ENCODE measurements around the gene SRD5A3.
A peak's percentile ranks its signal among the peaks of the same experiment; 100 is the strongest.

Gene SRD5A3

DNA sequence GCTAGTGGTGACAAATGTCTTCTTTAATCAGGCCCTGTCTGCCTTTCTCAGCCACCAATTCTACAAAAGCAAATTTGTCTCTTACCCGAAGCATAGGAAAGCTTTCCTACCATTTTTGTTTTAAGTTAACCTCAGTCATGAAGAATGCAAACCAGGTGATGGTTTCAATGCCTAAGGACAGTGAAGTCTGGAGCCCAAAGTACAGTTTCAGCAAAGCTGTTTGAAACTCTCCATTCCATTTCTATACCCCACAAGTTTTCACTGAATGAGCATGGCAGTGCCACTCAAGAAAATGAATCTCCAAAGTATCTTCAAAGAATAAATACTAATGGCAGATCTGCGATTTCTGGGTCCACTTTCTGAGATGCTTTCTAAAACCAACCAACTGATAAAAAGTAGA, 23.9 kb downstream of the SRD5A3 start:
- in situ Hi-C loops (cut with HindIII; ENCODE audit: low sequenced_read_pairs): no loop called here
- no peak for DNase-seq (ENCODE audit: low read depth, low spot score)
- TF ChIP-seq, protein P1, sequence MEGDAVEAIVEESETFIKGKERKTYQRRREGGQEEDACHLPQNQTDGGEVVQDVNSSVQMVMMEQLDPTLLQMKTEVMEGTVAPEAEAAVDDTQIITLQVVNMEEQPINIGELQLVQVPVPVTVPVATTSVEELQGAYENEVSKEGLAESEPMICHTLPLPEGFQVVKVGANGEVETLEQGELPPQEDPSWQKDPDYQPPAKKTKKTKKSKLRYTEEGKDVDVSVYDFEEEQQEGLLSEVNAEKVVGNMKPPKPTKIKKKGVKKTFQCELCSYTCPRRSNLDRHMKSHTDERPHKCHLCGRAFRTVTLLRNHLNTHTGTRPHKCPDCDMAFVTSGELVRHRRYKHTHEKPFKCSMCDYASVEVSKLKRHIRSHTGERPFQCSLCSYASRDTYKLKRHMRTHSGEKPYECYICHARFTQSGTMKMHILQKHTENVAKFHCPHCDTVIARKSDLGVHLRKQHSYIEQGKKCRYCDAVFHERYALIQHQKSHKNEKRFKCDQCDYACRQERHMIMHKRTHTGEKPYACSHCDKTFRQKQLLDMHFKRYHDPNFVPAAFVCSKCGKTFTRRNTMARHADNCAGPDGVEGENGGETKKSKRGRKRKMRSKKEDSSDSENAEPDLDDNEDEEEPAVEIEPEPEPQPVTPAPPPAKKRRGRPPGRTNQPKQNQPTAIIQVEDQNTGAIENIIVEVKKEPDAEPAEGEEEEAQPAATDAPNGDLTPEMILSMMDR (IDR thresholded peaks at IDR 0.05; ENCODE audit: low read depth, low read length): no peak
- H3K4me3 ChIP-seq (ENCODE audit: low read depth, low read length): no peak overlapping the region

DNA sequence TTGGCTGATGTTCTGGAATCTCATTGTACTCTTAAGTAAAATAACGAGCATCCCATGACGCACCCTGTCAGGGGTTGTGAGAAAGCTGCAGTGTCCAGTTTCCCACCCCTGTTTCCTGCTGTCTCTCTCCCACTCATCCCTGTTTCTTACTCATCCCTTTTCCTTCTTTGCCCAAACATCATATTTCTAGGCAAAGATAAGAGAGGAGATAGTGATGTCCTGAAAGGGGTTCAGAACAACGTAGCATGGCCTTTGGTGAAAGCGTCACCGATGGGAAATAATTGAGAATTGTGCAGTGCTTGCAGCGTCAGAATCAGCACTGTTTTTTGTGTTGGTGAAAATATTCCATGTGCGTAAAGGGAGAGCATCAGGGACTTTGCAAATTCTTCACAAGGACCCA, 26.2 kb downstream of the SRD5A3 start:
- no peak overlapping the region for H3K4me3 ChIP-seq (ENCODE audit: low read depth, low read length)
- TF ChIP-seq, protein P1 (IDR thresholded peaks at IDR 0.05; ENCODE audit: low read depth, low read length): no peak
- in situ Hi-C loops (cut with HindIII; ENCODE audit: low sequenced_read_pairs): no loop called here
- DNase-seq (ENCODE audit: low read depth, low spot score): peak; percentile 54

DNA sequence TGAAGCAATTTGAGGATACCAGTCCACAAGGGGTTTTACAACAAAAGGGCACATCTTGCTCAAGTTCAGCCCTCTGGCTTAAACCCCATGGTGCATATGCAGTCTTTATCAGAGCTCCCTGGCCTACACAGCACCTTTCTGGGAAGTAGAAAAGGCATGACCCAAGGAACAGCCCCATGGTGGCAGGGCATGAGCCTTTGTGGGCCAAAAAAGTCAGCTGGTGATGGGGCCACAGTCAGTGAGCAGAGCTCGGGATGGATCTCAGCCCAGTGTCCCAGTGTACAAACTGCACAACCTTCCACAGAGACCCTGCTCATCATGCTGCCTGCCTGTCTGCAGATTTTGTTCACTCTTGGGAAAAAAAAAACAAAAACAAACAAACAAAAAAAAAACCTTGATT, 27.4 kb downstream of the SRD5A3 start:
- no peak overlapping the region for H3K4me3 ChIP-seq (ENCODE audit: low read depth, low read length)
- TF ChIP-seq, protein P1 (IDR thresholded peaks at IDR 0.05; ENCODE audit: low read depth, low read length): no peak
- in situ Hi-C loops (cut with HindIII; ENCODE audit: low sequenced_read_pairs): no loop called here
- DNase-seq (ENCODE audit: low read depth, low spot score): no peak

DNA sequence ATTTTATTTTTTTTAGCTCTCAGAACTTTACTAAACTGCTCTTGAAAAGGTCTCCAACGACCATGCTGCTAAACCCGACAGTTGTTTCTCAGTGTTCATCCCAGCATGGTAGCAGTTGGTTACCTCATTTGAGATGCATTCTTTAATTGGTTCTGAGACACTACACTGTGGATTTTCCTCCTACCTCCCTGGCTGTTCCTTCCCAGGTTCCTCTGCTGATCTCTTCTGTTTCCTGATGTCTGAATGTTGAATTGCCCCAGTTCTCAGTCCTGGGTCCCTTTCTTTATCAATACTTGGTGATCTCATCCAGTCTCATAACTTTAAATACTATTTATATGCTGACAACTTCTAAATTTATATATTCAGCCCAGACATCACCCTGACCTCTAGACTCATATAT, 30.7 kb downstream of the SRD5A3 start:
- TF ChIP-seq, protein P1 (IDR thresholded peaks at IDR 0.05; ENCODE audit: low read depth, low read length): no peak
- in situ Hi-C loops (cut with HindIII; ENCODE audit: low sequenced_read_pairs): no loop called here
- no peak overlapping the region for H3K4me3 ChIP-seq (ENCODE audit: low read depth, low read length)
- DNase-seq (ENCODE audit: low read depth, low spot score): no peak

DNA sequence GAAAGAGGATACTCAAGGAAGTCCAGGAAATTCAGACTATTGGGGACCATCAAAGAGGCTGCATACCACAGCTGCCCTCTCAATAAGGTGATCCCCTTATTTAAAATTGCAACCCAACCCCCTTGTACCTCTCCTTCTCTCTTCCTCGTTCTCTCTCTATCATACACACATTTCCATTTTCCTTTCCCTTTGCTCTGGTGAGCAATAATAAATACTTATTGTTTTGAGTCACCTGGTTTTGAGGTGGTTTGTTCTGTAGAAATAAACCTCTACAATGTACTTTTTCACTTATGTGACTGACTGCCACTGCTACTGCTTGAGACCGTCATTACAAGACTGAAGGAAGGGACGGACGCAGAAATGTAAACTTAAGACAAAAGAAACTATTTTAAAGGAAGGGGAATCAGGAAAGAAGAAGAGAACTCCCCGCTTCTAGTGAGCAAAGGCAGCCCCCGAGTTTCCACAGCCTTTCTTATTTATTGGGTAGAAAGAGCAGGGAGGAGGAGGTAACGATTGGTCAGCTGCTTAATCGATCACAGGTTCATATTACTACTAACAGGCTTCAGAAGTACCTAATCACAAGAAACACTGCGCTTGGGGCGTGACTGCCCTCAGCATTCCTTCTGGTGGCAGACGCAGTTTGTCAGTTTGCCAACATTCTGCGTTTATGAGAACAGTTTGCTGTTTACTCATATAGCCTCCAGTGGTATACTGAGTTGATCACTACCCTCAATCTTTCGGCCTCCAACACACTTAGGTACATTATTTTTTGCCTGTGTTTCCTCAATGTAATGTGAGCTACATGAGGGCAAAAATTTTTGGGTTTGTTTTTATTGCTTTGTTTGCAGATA, 32.8 kb downstream of the SRD5A3 start:
- no peak for DNase-seq (ENCODE audit: low read depth, low spot score)
- H3K4me3 ChIP-seq (ENCODE audit: low read depth, low read length): no peak overlapping the region
- in situ Hi-C loops (cut with HindIII; ENCODE audit: low sequenced_read_pairs): no loop called here
- TF ChIP-seq, protein P1 (IDR thresholded peaks at IDR 0.05; ENCODE audit: low read depth, low read length): no peak

DNA sequence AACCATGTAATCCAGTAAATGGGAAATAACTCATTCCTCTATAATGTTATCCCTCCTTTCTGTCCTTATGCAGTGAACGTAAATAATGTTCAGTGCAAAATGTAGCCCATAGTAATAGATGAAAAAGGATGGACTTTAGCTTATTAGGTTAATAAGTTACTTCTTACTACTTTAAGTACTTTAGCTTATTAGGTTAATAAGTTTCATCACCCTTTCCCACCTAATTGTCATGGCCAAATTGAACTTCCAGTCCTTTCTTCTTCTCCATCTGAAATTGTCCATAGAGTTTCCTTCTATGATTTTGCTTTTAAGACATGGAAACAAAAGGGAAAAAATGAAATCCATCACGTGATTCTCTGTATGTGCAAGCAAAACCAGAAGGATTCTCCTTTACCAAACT, 34.5 kb downstream of the SRD5A3 start:
- in situ Hi-C loops (cut with HindIII; ENCODE audit: low sequenced_read_pairs): no loop called here
- H3K4me3 ChIP-seq (ENCODE audit: low read depth, low read length): no peak overlapping the region
- TF ChIP-seq, protein P1 (IDR thresholded peaks at IDR 0.05; ENCODE audit: low read depth, low read length): no peak
- no peak for DNase-seq (ENCODE audit: low read depth, low spot score)
